Natural killer cell (primary cell): Measurements from ENCODE around the gene FAM90A26. TPM values are rescaled to one million over a fixed set of nuclear protein-coding genes. Genes with fewer than 3 reads are reported as not detected.

Experiments used
- total RNA-seq, 4 donors: library from RNA; stranded (reverse); fragments of 120-200 nt in 1 of 4; gene quantifications; one replicate each; pipeline versions ENCODE4 v1.2.3 to v1.2.4, GENCODE V29; 2013 to 2022

Gene FAM90A26
- total RNA-seq, 3 donors from 2014 or later (not counting 1 experiment from before 2014, with no cell fraction given): not detected

Other genes with a start within 250 kb of the FAM90A26 start
- gene USP17L10, start 40.2 kb downstream of the FAM90A26 start, total RNA-seq: not detected
- gene USP17L11, start 45.0 kb downstream of the FAM90A26 start, total RNA-seq: not detected
- not detected for gene USP17L12, start 49.7 kb downstream of the FAM90A26 start, total RNA-seq
- gene USP17L13, start 54.5 kb downstream of the FAM90A26 start, total RNA-seq: not detected
- not detected for gene USP17L15, start 64.0 kb downstream of the FAM90A26 start, total RNA-seq
- gene USP17L17, start 73.5 kb downstream of the FAM90A26 start, total RNA-seq: not detected
- not detected for gene USP17L18, start 78.2 kb downstream of the FAM90A26 start, total RNA-seq
- not detected for gene USP17L19, start 83.0 kb downstream of the FAM90A26 start, total RNA-seq
- not detected for gene USP17L20, start 87.7 kb downstream of the FAM90A26 start, total RNA-seq
- not detected for gene USP17L21, start 92.5 kb downstream of the FAM90A26 start, total RNA-seq
- not detected for gene USP17L22, start 97.2 kb downstream of the FAM90A26 start, total RNA-seq
- not detected for gene USP17L24, start 154.8 kb downstream of the FAM90A26 start, total RNA-seq
- not detected for gene USP17L25, start 159.5 kb downstream of the FAM90A26 start, total RNA-seq
- not detected for gene USP17L26, start 164.2 kb downstream of the FAM90A26 start, total RNA-seq
- gene USP17L5, start 169.0 kb downstream of the FAM90A26 start, total RNA-seq: not detected
- gene USP17L27, start 173.7 kb downstream of the FAM90A26 start, total RNA-seq: not detected
- gene USP17L28, start 178.5 kb downstream of the FAM90A26 start, total RNA-seq: not detected
- not detected for gene USP17L29, start 183.2 kb downstream of the FAM90A26 start, total RNA-seq
- gene USP17L30, start 192.7 kb downstream of the FAM90A26 start, total RNA-seq: not detected